Ovary (tissue), 9 donors: Measurements from ENCODE around the gene CYSRT1. TPM values are rescaled to one million over a fixed set of nuclear protein-coding genes. Genes with fewer than 3 reads are reported as not detected.

Experiments
- DNase-seq, 5 donors: peaks; one replicate each; pipeline ENCODE4 v3.0.0-alpha.2; 2019 to 2020
- H3K27ac ChIP-seq, 2 donors: fragments of 200-600 bp; one replicate each; pipeline versions ENCODE4 v1.5.1 to v1.8.0; 2019 to 2022
- H3K27me3 ChIP-seq: fragments of 200-600 bp; one replicate; pipeline ENCODE4 v1.8.0; 2022
- H3K36me3 ChIP-seq: fragments of 200-600 bp; sonication (generic); one replicate; pipeline ENCODE4 v1.5.1; 2019
- H3K4me1 ChIP-seq: one replicate; pipeline ENCODE4 v1.8.1; 2013; ENCODE audit warnings: mild to moderate bottlenecking, moderate library complexity; ENCODE audit not compliant: insufficient read depth
- H3K4me3 ChIP-seq: fragments of 200-600 bp; sonication (generic); one replicate; pipeline ENCODE4 v1.5.1; 2017
- H3K9me3 ChIP-seq, 2 donors: fragments of 200-600 bp in 1 of 2; sonication (generic) in 1 of 2; one replicate each; pipeline versions ENCODE4 v1.5.1 to v1.8.1; 2013 to 2019; ENCODE audit warnings: mild to moderate bottlenecking in 1 of 2, moderate library complexity in 1 of 2
- CTCF ChIP-seq, 3 donors: fragments of 450-650 bp in 2 of 3; fragments of 200-600 bp in 1 of 3; IDR thresholded peaks; one replicate each; pipeline versions ENCODE4 v1.5.1 to v1.8.0; 2016 to 2022; ENCODE audit warnings: antibody characterized with exemption in 3 of 3, mild to moderate bottlenecking in 1 of 3
- EP300 ChIP-seq: sonication (generic); formaldehyde crosslinking; IDR thresholded peaks from one replicate; pipeline ENCODE4 v1.6.1; 2017; ENCODE audit warnings: antibody characterized with exemption
- POLR2A ChIP-seq: fragments of 450-650 bp; IDR thresholded peaks from one replicate; pipeline ENCODE4 v1.6.1; 2017; ENCODE audit warnings: antibody characterized with exemption, mild to moderate bottlenecking, moderate library complexity
- WGBS, 3 donors: extraction: QIAGEN DNeasy Blood & Tissue Kit in 1 of 3; methylation state at CpG; one replicate each; pipeline versions ENCODE4 v1.1.5 to v1.1.7; 2013 to 2017; 5-methylcytosine and 5-hydroxymethylcytosine counted together
- intact Hi-C, 4 donors: fragments of 100-400 bp; cut with DNase I; formaldehyde crosslinking; loops; one replicate each; pipeline versions ENCODE4 v1.11.0 to v1.15.1; 2022 to 2023
- polyA plus RNA-seq, 2 donors: library from polyadenylated mRNA; stranded (reverse); fragments of 200-250 nt in 1 of 2; fragments of 350-450 nt in 1 of 2; fragmentation: Illumina TruSeq in 1 of 2; extraction: RNeasy Lipid Tissue Mini Kit (QIAGEN cat#74804) in 1 of 2; gene quantifications; one replicate each; pipeline ENCODE4 v1.2.3, GENCODE V29; 2013 to 2014
- total RNA-seq, 7 donors: library from RNA; depleted of rRNA in 2 of 7; stranded (reverse); fragments of >200 nt in 2 of 7; fragmentation: NEBNext Ultra II Directional in 3 of 7; extraction: Animal tissue kit (Norgen Biotek cat#: 25700) in 3 of 7; gene quantifications; one replicate each; pipeline versions ENCODE4 v1.1.0 to v1.2.4, GENCODE V29; 2016 to 2023
- donor health status: DM: no; HTN: no; CAD: no; lungs with moderate emphysema.
- donor health status: DM: no; HTN: no; CAD: no.
- donor health status: Bipolar disorder and iron deficiency.
- donor health status: DM: yes; HTN: yes; CAD: no.
- donor health status: DM: no; HTN: no; CAD: no.
- donor health status: DM: yes; HTN: yes; CAD: no.

The CYSRT1 gene
- total and polyA plus RNA-seq, 9 donors, result 0.12 to 0.80 (median 0.17) TPM; not detected in 4

GRCh38 chr9:137178201-137178938 lies 46.6 kb upstream of the CYSRT1 start:
- H3K36me3 ChIP-seq, result no peaks in the 10 kb centered on the region
- no peak overlapping the region for H3K27ac ChIP-seq
- intact Hi-C loops, result no loop called here
- H3K4me3 ChIP-seq, result no peak overlapping the region
- WGBS, 3 donors, result 84 to 87% (median 84%) methylated on average over 22 to 23 of the region's 23 CpGs
- H3K9me3 ChIP-seq, result no peaks in the 10 kb centered on the region
- TF ChIP-seq CTCF (IDR thresholded peaks at IDR 0.05) (no peak), POLR2A (no peak), EP300 (no peak)
- no peaks in the 10 kb centered on the region for H3K27me3 ChIP-seq
- DNase-seq, result no peak
- H3K4me1 ChIP-seq, result no peaks in the 10 kb centered on the region

GRCh38 chr9:137178939-137179630 lies 45.9 kb upstream of the CYSRT1 start:
- no peak overlapping the region for H3K4me3 ChIP-seq
- DNase-seq, result no peak
- H3K9me3 ChIP-seq, result no peaks in the 10 kb centered on the region
- TF ChIP-seq POLR2A, result no peak
- no peak for TF ChIP-seq CTCF (IDR thresholded peaks at IDR 0.05)
- no peak for TF ChIP-seq EP300
- H3K27ac ChIP-seq, result no peak overlapping the region
- no peaks in the 10 kb centered on the region for H3K36me3 ChIP-seq
- no peaks in the 10 kb centered on the region for H3K4me1 ChIP-seq
- WGBS, 3 donors, result 83 to 86% (median 85%) methylated on average over 18 to 19 of the region's 19 CpGs
- no peaks in the 10 kb centered on the region for H3K27me3 ChIP-seq
- intact Hi-C loops, result no loop called here

- H3K36me3 ChIP-seq, result no peaks in the 10 kb centered on the region
- no peak for TF ChIP-seq CTCF (IDR thresholded peaks at IDR 0.05)
- no peak for TF ChIP-seq POLR2A
- no peak for TF ChIP-seq EP300
- H3K4me1 ChIP-seq, result no peaks in the 10 kb centered on the region
- WGBS, 3 donors, result 86 to 96% (median 94%) methylated on average over 17 of the region's 17 CpGs
- H3K27ac ChIP-seq, result no peak overlapping the region
- no peak overlapping the region for H3K4me3 ChIP-seq
- no peaks in the 10 kb centered on the region for H3K27me3 ChIP-seq
- no peaks in the 10 kb centered on the region for H3K9me3 ChIP-seq
- intact Hi-C loops, result no loop called here
- DNase-seq, result no peak
Observed at GRCh38 chr9:137179761-137180160, 45.2 kb upstream of the CYSRT1 start.

- no peak for TF ChIP-seq CTCF (IDR thresholded peaks at IDR 0.05)
- TF ChIP-seq EP300, result no peak
- TF ChIP-seq POLR2A, result no peak
Observed at GRCh38 chr9:137180491-137180890, 44.5 kb upstream of the CYSRT1 start.

More at GRCh38 chr9:137180491-137180890, 44.5 kb upstream of the CYSRT1 start:
- no peak for DNase-seq
- WGBS, 3 donors, result 89 to 91% (median 90%) methylated on average over 19 to 20 of the region's 20 CpGs
- no peaks in the 10 kb centered on the region for H3K4me1 ChIP-seq
- no peak overlapping the region for H3K27ac ChIP-seq
- no peaks in the 10 kb centered on the region for H3K27me3 ChIP-seq
- H3K9me3 ChIP-seq, result no peaks in the 10 kb centered on the region
- intact Hi-C loops, result no loop called here
- no peaks in the 10 kb centered on the region for H3K36me3 ChIP-seq
- H3K4me3 ChIP-seq, result no peak overlapping the region
